Fibroblast of skin of scalp (primary cell): Measurements from ENCODE around the gene FAM9B. TPM values are rescaled to one million over a fixed set of nuclear protein-coding genes. Genes with fewer than 3 reads are reported as not detected.
A peak's percentile ranks its signal among the peaks of the same experiment; 100 is the strongest.
"Not testable (repeated sequence)": the region's sequence is repeated elsewhere in the genome, so short reads cannot be mapped to it uniquely, and the experiment has no call there.

Source experiments
- DNase-seq: peaks from one replicate; pipeline ENCODE4 v3.0.0-alpha.2; 2013
- polyA plus RNA-seq, 2 experiments: library from polyadenylated mRNA; unstranded; fragments of 120-200 nt; gene quantifications; one replicate each; pipeline ENCODE4 v1.2.1, GENCODE V29; 2013; ENCODE audit not compliant: insufficient read length in 2 of 2

The FAM9B gene
- not detected for polyA plus RNA-seq (2013, experiment 1 of 2; ENCODE audit: insufficient read length)
- polyA plus RNA-seq (2013, experiment 2 of 2; ENCODE audit: insufficient read length), result not detected

DNA sequence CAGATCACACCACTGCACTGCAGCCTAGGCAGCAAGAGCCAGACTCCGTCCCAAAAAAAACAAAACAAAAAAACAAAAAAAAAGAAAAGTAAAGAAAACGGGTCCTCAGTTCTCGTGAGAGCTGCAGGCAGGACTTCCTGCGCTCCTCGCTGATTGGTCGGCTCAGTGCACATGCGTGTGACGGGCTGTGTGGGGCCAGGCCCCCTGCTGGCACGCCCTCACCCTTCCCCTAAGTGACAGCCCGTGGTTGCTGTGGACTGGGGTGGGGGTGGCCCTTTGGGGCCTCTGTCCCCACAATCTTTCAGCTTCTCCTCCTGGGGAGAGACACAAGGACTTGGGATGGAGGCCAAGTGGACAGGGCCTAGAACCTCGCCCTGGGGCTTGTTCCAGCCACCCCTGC is at the start of gene FAM9B:
Gene FAM9B, minus strand, starts transcription at position 139 of the 400 bp plus-strand sequence. CDS start 1,141 bp downstream, outside the sequence.
- no peak for DNase-seq

DNA sequence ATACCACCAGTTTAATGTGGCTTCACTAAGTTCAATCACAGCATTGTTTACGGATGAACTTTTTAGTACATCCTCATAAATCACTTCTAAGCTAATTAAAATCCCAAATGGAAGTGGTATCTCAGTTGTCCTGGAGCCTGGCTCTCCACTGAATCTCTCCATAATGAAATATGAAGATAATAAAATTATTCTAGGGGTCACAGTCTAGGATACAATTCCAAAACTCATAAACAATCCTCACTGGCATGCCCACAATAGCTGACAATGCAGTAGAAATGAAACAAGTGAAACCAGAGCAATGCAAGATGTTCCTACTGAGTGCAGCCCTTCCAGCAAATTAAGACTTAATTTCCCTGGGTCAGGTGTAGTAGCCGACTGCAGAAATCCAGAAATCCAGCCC is 47.3 kb upstream of the FAM9B start:
- no peak for DNase-seq

DNA sequence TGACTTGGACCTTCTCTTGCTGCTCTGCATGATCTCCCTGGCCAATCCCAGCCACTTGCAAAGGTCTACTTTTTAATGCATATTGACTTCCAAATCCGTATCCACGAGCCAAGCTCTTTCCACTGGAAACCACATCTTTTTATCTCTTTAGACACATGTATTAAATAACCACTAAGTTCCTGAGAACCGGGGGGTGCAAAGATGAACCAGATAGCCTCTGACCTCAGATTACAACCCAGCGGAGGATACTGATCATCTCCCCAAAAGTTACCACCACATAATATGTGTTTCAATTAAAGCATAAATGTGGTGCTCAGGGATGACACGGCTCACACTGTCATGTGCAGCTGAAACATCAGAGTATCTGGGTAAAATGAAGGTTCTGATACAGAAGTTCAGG is 40.4 kb upstream of the FAM9B start:
- DNase-seq, result no peak

DNA sequence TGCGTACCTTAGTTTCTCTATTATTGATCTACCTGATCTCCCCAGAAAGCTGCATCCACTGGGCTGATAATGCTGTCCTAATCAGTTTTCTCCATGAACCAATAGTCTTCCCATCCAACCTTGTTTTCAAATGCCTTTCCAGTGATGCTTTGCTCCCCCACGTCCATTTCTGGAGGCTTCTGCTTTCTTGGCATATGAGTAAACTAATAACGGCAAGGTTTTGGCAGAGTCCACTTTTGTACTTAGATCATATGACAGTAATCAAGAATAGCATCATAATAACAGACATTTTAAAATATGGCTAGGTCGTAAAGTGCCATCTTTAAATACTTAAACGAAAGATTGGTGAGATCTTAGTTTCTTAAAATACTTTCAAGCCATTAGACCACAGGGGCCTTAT is 38.4 kb upstream of the FAM9B start:
- DNase-seq, result no peak

DNA sequence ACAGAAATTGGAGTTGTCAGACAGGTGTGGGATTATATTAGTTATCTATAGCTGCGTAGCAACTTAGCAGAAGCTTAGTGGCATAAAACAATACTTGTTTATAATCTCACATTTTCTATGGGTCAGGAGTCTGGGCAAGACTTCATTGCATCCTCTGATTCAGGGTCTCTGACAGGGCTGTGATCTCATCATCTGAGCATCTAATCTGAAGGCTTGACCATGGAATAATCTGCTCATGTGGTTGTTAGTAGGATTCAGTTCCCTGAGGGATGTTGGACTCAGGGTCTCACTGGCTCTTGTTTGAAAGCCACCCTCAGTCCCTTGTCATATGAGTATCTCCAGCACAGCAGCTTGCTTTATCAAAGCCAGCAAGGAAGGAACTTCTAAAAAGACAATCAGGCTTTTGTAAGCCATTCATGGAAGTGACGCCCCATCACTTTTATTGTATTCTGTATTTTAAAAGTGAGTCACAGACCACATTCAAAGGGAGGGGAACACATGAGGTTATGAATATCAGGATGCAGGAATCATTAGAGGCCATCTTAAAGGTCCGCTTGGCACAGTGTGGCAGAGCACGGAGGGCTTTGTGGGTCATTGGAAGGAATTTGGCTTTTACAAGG is 37.2 kb upstream of the FAM9B start:
- DNase-seq, result peak; percentile 12

DNA sequence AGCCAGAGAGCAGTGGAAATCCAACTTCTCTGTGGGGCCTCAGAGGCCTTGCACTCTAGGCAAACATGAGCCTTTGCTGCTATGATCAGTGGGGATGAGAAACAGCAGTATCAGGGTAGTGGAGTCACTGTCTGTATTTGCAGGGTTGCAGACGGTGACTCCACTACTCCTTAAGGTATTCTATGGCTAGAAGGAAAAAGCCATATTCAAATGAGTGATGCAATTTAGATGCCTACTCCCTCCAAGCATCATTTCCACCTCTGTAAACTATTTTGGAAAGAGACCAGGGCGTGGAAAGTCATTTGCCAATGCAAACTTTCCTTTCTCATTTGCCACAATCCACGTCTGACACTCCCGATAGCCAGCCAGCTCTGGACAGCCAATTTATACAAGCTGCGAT is 35.6 kb upstream of the FAM9B start:
- no peak for DNase-seq

DNA sequence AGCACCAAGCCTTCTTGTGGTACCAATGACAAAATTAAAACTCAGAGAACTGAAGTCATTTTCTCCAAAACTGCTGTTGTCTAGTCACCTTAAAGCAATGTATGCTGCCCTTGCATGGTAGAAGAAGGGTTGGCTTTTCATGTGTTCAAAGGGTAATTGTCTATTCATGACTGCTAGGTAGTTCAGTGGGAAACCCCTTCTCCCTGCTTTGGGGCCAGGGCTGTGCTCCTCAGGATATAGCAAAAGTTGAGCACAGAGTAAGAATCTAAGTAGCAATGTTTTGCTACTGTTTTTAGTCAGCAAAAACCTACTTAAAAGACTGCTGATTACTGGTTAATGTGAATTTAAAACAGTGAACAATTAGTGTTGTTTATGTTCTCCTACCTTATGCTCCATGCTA is 30.8 kb upstream of the FAM9B start:
- no peak for DNase-seq

DNA sequence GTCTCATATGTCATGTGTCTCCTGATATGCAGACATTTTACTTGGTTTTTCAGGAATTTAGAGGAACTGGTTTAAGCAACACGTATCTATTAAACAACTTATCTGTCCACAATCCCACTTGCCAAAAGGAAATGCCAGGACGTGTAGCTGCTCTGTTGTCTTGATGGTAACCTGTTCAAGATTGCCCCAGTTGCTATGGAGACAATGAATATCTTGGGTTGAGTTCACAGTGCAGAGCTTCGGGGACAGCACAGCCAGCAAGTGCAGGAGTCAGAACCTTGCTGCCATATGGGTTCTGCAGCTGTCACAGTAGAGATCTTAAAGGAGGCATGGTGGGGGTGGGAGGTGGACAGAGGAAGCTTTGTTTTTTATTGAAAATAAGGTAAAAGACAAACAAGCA is 28.7 kb upstream of the FAM9B start:
- no peak for DNase-seq

DNA sequence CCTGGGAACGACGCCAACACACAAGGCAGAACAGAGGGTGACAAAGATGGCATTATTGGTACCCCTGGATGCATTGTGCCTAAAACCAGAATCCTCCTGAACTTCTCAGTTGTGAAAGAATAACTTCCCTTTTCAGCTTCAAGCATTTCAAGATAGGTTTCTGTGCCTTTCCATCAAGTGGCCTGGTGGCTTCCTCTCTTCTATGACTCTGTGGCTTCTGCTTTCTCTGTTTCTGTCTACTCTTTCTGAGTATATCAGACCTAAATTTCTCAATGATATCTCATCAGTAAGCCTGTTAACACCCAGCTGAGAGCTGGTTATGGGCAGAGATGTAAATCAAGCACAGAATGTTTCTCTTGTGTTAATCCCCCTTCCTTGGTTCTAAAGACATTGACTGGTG is 21.4 kb upstream of the FAM9B start:
- no peak for DNase-seq

DNA sequence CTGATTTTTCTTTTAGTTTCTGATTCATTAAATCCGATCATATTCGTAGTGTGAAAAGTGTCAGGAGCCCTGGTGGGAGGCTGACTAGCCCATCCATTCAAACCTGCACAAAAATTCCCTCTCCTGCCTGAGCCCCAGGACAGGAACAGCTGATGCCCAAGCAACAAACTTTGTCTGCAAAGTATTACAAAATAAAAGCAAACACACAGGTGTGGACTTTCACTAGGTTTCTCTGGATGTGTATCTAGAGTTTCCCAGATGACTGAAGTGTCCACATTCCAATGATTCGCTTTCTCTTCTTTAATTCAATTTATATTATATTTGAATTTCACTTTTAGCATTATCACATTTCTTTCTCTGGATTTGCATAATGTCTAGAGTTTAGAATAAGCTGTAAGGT is 18.2 kb upstream of the FAM9B start:
- no peak for DNase-seq

DNA sequence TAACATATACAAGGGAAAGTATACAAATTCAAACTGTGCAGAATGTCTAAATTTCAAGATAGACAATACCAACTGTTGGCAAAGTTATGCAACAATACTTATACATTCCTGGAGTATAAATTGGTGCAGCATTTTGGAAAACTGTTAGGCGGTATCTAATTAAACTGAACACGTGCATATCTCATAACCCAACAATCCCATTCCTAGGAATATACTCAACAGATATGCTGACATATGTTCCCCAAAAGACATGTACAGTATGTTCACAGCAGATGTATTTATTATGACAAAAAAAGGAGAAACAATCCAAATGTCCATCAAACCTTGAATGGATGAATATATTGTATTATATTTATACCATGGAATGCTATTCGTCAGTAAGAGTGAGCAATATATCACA is 16.4 kb upstream of the FAM9B start:
- no peak for DNase-seq

DNA sequence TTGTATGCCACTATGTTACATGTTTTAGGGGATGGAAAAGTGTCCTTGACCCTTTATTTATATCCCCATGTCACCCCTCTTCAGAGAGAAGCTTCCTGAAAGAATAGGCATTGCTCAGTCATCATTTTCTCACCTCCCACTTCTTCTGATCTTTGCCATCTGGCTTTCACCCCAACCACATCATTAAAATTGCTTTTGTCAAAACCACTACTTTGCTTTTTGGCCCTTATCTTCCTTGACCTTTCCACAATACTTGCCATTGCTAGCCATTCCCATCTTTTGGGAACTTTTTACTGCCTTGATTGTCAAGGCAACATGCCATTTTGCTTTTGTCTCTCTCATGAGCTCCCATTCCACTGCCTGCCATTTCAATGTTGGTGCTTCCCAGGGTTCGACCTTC is 14.9 kb upstream of the FAM9B start:
- DNase-seq, result no peak

DNA sequence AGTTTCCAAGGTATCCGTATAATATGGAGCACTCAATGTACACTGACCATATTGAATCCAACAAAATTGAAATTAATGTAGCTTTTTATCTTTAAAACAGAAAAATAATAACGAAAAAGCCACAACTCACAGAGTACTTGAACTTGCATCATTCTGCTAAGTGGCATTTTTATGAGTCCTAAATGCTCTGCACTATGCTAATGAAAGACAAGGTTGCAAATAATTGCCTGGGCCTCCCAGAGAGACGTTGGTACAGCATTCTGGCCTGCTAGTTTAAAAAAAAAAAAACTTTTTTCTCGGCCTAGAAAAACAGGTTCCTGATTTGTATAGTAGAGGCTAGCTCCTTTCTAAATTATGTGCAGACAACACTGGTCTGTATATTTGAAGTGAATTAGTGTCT is 4.3 kb upstream of the FAM9B start:
- DNase-seq, result no peak

DNA sequence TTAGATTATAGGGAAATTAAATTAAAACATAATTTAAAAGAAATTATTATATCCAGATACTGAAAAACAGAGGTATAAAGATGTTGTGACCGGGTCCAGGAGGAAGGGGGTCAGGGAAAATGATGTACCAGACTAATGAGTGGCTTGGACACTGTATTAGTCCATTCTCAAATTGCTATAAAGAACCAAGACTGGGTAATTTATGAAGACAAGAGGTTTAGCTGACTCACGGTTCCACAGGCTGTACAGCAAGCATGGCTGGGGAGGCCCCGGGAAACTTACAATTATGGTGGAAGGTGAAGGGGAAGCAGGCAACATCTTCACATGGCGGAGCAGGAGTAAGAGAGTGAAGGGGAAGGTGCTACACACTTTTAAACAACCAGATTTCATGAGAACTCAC is 3.4 kb upstream of the FAM9B start:
- no peak for DNase-seq

DNA sequence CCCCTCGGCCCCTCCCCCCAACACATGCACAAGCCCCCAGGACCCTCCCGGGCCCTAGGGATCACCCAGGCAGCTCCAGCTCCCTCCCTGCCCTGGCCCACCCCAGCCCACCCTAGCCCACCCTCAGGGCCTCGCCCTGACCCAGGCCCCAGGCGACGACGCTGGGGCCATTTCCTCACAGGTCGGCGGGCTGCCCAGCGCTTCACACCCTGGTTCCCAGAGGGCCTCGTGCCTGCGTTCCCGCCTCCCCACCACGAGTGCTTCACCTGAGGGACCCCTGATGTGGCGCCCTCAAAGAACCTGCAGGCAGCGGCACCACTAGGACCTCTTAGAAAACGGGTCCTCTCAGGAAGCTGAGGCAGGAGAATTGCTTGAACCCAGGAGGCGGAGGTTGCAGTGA is 341 bp downstream of the FAM9B start:
- no peak for DNase-seq

DNA sequence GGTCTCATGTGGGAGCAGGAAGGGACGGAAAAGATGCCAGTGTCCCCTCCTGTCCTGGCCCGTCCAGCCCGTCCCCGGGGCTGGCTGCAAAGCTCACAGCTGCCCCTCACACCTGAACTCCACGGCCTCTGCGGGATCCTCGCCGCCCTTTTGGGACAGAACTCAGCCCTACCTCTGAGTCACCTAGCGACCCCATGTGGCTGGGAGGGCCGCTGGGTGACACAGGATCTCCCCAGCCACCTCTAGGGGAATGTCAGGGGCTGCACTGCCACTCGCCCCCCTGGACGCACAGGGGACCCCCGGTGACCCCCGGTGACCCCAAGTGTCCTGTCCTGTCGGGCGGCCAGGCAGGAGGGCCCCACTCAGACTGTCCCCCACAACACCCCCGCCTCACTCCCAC is 748 bp downstream of the FAM9B start:
- DNase-seq, result no peak

DNA sequence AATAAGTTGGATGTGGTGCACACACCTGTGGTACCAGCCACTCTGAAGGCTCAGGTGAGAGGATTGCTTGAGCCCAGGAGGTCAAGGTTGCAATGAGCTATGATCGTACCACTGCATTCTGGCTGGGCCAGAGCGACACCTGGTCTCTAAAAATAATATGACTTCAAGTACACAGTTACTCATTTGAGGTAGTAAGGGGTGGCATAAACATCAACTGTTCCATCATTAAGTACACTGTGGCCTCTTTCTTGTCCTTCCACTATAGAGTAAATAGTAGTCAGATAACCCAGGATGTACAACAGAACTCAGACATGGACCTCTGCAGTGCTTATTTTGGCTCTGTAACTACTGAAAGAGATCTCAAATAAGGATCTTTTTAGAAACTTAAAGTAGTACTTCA is 10.6 kb downstream of the FAM9B start:
- DNase-seq, result no peak

DNA sequence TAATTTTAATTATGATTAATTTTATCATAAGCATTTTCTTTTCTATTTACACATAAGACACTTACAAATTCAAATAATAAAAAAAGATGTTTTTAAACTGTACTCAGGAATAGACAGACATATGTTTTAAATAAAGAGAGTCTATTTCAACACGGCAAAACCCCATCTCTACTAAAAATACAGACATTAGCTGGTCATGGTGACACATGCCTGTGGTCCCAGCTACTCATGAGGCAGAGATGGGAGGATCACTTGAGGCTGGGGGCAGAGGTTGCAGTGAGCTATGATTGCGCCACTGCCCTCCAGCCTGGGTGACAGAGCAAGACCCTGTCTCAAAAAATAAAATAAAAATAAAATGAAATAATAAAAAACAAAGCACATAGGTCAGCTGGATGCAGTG is 14.8 kb downstream of the FAM9B start:
- DNase-seq, result peak; percentile 54

DNA sequence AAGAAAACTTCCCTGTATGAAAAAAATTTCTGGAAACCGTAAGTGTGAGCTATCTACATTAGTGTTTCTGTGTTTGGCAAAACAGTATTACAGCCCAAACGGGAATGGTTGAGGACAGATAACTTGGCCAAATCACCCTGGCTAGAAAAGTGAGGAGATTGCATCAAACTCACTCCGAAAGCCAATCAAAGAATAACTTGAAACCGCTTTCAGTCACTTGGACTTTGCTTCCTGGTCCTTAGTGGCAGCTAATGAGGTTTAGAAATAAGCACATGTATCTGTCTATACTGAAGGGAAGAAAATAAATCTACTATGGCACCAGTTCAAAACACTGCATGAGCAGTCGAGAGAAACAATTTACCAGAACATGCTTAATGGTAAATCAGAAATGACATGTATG is 15.6 kb downstream of the FAM9B start:
- DNase-seq, result not testable (repeated sequence)

DNA sequence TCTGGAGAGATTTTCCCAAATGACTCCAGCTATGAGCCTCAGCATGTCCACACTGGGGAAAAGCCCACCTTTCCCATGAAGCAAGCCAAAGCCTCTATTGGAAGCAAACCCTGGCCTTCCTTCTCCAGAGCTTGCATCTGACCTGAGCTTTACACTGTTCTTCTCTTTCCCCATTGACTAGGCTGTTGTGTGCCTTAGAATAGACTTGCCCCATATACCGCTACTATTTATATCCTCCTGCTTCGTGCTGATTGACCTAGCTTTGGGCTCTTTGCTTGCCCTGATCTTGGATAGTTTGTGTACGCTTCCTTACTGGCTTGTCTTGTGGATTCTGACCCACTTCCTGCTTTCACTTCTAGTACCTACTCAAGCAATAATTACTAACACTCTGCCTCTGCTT is 30.9 kb downstream of the FAM9B start:
- no peak for DNase-seq

DNA sequence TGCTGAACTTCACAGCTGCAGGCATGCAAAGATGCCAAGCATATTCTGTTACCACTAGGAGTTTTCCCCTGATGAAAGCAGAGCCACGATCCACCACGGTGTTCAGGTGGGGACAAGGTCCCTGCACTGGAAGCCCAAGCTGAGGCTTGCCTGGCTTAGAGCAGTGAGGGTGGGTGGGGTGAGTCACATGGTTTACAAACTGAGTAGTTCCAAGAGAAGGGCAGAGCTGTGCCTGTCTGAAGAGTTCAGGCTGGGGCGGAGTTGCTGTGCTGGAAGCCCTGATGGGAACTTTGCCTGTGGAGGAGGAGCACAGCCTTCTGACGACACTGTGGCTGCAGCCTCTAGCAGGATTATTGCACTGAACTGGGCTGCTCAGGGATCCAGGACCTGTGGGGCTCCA is 45.5 kb downstream of the FAM9B start:
- DNase-seq, result peak; percentile 35

DNA sequence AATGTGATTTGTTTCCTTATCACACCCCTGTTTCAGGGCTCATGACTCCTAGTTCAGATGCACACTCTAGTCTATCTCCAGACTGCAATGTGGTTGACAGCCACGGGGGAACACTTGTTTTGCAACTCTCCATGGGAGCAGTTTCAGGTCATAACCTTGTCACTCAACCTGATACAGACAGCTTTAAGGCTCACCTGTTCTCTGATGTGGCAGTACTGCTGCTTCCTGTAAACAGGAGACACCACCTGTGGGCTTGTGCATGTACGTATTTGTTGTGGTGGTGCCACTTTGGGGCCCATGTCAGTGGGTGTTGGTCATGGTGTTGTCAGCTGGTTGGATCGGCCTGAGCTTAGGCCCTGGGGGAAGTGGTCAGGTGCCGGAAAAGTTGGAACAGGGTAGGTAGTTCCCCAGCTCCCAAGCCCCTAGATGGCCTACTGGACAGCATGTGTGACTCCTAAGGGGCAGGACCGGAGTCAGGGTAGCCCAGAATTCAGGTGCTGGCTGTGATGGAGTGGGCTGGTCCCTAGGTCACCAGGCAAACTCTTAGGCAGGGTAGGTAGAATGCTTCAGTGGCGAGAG is 46.2 kb downstream of the FAM9B start:
- no peak for DNase-seq

DNA sequence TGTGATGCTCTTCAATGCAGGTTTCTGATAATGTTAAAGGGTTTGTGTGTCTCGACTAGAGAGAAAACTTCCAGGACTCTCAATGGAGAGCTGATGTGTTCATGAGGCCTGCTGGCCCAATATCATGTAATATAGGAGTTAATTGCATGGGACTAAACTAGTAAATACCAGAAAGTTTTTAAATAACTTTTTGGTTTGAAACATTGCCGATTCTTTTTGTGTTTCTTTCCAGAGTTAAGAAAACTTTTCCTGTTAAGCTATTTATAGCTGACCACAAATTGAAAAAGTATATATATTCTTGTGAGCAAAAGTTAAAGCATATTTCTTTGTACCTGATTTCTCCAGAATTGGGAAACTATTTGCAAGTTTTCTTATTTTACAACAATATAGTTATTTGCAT is 49.7 kb downstream of the FAM9B start:
- peak; percentile 37 for DNase-seq

DNA sequence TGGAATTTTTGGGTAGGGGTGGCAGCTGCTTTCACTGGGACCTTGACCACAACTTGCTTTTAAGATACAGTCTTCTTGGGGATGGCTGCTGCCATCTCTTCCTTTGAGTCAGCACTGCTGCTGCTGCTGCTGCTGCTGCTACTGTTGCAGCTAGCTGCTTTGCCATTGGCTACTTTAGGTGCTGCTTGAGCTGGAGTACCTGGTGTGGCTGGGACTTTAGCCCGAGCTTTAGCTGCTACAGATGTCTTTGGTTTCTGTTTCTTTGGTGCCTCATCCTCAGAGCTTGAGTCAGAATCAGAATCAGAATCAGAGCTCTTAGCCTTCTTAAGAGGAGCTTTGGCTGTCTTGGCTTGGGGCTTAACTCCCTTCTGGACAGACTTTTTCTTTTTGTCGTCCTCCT is 52.2 kb downstream of the FAM9B start:
- DNase-seq, result no peak

DNA sequence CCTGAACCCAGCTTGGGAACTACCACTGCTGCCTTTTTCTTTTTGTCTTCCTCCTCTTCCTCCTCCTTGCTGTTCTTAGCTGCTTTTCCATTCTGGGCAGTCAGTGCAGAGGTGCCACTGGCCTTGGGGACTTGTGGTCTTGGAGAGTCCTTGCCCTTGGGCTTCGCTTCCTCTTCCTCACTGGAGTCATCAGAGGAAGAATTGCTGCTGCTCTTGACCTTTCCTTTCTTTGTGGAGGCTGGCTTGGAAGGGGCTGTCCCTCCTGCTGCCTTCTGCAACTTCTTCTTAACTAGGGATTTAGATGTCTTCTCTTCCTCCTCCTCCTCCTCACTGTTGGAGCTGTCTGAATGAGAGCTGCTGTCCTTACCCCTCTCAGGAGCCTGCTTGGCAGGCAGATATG is 53.2 kb downstream of the FAM9B start:
- no peak for DNase-seq
